Esophagus squamous epithelium (tissue), 5 donors: ENCODE measurements around the gene SCN2B. TPM values are rescaled to one million over a fixed set of nuclear protein-coding genes. Genes with fewer than 3 reads are reported as not detected.

ENCODE experiments used
- DNase-seq: peaks from one replicate; lab custom pipeline; 2025; lab: John Stamatoyannopoulos, UW
- H3K27ac ChIP-seq, 4 donors: fragments of 200-600 bp; sonication (generic); one replicate each; pipeline ENCODE4 v1.5.1; 2016 to 2019; ENCODE audit warnings: mild to moderate bottlenecking in 1 of 4
- H3K27me3 ChIP-seq, 4 donors: fragments of 200-600 bp; sonication (generic); 1 replicate in 3 of 4; 2 replicates in 1 of 4; pipeline versions ENCODE4 v1.5.1 to v1.6.0; 2017 to 2021; ENCODE audit warnings: antibody characterized with exemption in 1 of 4
- H3K36me3 ChIP-seq, 3 donors: fragments of 200-600 bp; sonication (generic); one replicate each; pipeline ENCODE4 v1.5.1; 2016 to 2019
- H3K4me1 ChIP-seq, 3 donors: fragments of 200-600 bp; sonication (generic); one replicate each; pipeline ENCODE4 v1.5.1; 2017 to 2019
- H3K4me3 ChIP-seq, 4 donors: fragments of 200-600 bp; sonication (generic); 1 replicate in 3 of 4; 2 replicates in 1 of 4; pipeline ENCODE4 v1.5.1; 2016 to 2019; ENCODE audit warnings: mild to moderate bottlenecking in 2 of 4, moderate library complexity in 1 of 4
- H3K9me3 ChIP-seq, 3 donors: fragments of 200-600 bp; sonication (generic); one replicate each; pipeline ENCODE4 v1.5.1; 2016 to 2019
- CTCF ChIP-seq, 6 experiments: fragments of 450-650 bp in 4 of 6; fragments of 200-600 bp in 2 of 6; sonication (generic) in 2 of 6; IDR thresholded peaks; one replicate each; pipeline ENCODE4 v1.5.1; 2016 to 2019; ENCODE audit warnings: antibody characterized with exemption in 6 of 6, mild to moderate bottlenecking in 4 of 6, moderate library complexity in 4 of 6
- POLR2A ChIP-seq, 4 donors: fragments of 450-650 bp; IDR thresholded peaks; one replicate each; pipeline ENCODE4 v1.6.1; 2017; ENCODE audit warnings: antibody characterized with exemption in 4 of 4, mild to moderate bottlenecking in 4 of 4, moderate library complexity in 3 of 4
- WGBS, 2 donors: methylation state at CpG; one replicate each; pipeline ENCODE4 v1.1.5; 2018; 5-methylcytosine and 5-hydroxymethylcytosine counted together
- intact Hi-C: fragments of 100-400 bp; cut with DNase I; formaldehyde crosslinking; loops from one replicate; pipeline ENCODE4 v1.15.0; 2022
- total RNA-seq, 4 donors: library from RNA; depleted of rRNA; stranded (reverse); fragments of >200 nt; gene quantifications; one replicate each; pipeline ENCODE4 v1.1.0, GENCODE V29; 2016
- donor health status: DM: yes; HTN: yes; CAD: no.

Gene SCN2B
- 1 to 10 TPM in 1 of 4 donors, under 1 TPM in 1, not detected in 2; 0.38 to 1.1 TPM for total RNA-seq

- Histone ChIP-seq H3K27me3 (peaks cover 0 to 20% (median 0%) of the 10 kb centered on the region in 4 donors), H3K36me3 (no peaks in the 10 kb centered on the region), H3K27ac (peak within 1 kb of the TSS in 3 of 4 donors; percentile 21 to 66 (median 54)), H3K9me3 (no peaks in the 10 kb centered on the region), H3K4me3 (peak within 1 kb of the TSS in 3 of 4 donors; percentile 30 to 49 (median 35)), H3K4me1 (peaks cover 0 to 52% (median 25%) of the 10 kb centered on the region in 3 donors)
- intact Hi-C loops: no loop called here
- DNase-seq: no peak
- TF ChIP-seq CTCF (IDR thresholded peaks at IDR 0.05): no peak
- TF ChIP-seq POLR2A (IDR thresholded peaks at IDR 0.05): no peak
- WGBS, 2 donors: 17 to 19% methylated on average over 11 to 13 of the region's 14 CpGs
These were observed at the start of gene SCN2B for GRCh38 chr11:118175993-118176777. Gene SCN2B, minus strand, starts transcription at chr11:118176639. Its CDS starts 208 bp downstream, at chr11:118176431.

GRCh38 chr11:118224511-118225188 is 48.2 kb upstream of the SCN2B start, which contains the start of gene JAML:
Gene JAML, minus strand, starts transcription at chr11:118225011. Its CDS starts 10,145 bp downstream, at chr11:118214866.
- H3K9me3 ChIP-seq: no peaks in the 10 kb centered on the region
- peaks cover 0 to 12% (median 0%) of the 10 kb centered on the region in 3 donors for H3K36me3 ChIP-seq
- H3K4me3 ChIP-seq: peak within 1 kb of the TSS in 3 of 4 donors; percentile 8 to 40 (median 22)
- no peak for DNase-seq
- intact Hi-C loops: no loop called here
- peak within 1 kb of the TSS in 3 of 4 donors; percentile 12 to 58 (median 35) for H3K27ac ChIP-seq
- 56 to 58% methylated on average over 6 of the region's 6 CpGs for WGBS, 2 donors
- H3K27me3 ChIP-seq: peaks cover 0 to 14% (median 0%) of the 10 kb centered on the region in 4 donors
- peak in 2 of 4 donors; percentile 28 to 70 for TF ChIP-seq POLR2A (IDR thresholded peaks at IDR 0.05)
- TF ChIP-seq CTCF (IDR thresholded peaks at IDR 0.05): no peak
- no peaks in the 10 kb centered on the region for H3K4me1 ChIP-seq

GRCh38 chr11:118223992-118224391 is 47.6 kb upstream of the SCN2B start:
- Histone ChIP-seq H3K36me3 (peaks cover 0 to 12% (median 0%) of the 10 kb centered on the region in 3 donors), H3K27me3 (peaks cover 0 to 17% (median 0%) of the 10 kb centered on the region in 4 donors), H3K4me1 (no peaks in the 10 kb centered on the region), H3K9me3 (no peaks in the 10 kb centered on the region), H3K4me3 (peak overlapping the region in 3 of 4 donors; percentile 8 to 40 (median 22)), H3K27ac (peak overlapping the region in 3 of 4 donors; percentile 9 to 58 (median 12))
- TF ChIP-seq POLR2A (IDR thresholded peaks at IDR 0.05) (peak in 1 of 4 donors; percentile 7), CTCF (IDR thresholded peaks at IDR 0.05) (no peak)
- 83 to 84% methylated on average over 6 of the region's 6 CpGs for WGBS, 2 donors
- intact Hi-C loops: no loop called here
- no peak for DNase-seq

GRCh38 chr11:118223570-118223969 is 47.1 kb upstream of the SCN2B start:
- H3K9me3 ChIP-seq: no peaks in the 10 kb centered on the region
- no peaks in the 10 kb centered on the region for H3K4me1 ChIP-seq
- TF ChIP-seq CTCF (IDR thresholded peaks at IDR 0.05) (no peak), POLR2A (IDR thresholded peaks at IDR 0.05) (no peak)
- H3K4me3 ChIP-seq: peak overlapping the region in 3 of 4 donors; percentile 8 to 40 (median 22)
- intact Hi-C loops: no loop called here
- 66 to 75% methylated on average over 2 of the region's 2 CpGs for WGBS, 2 donors
- DNase-seq: no peak
- peaks cover 0 to 17% (median 0%) of the 10 kb centered on the region in 4 donors for H3K27me3 ChIP-seq
- H3K27ac ChIP-seq: peak overlapping the region in 3 of 4 donors; percentile 9 to 58 (median 12)
- peaks cover 0 to 12% (median 0%) of the 10 kb centered on the region in 3 donors for H3K36me3 ChIP-seq
